Hepatocyte (in vitro differentiated cells): ENCODE results near the gene WIPF3.

Source experiments
- CTCF ChIP-seq: fragments of 200-600 bp; sonication (generic); IDR thresholded peaks from 2 replicates; pipeline ENCODE4 v1.5.1; 2016; ENCODE audit warnings: antibody characterized with exemption, mild to moderate bottlenecking; ENCODE audit not compliant: poor library complexity
- EZH2phosphoT487 ChIP-seq: fragments of 200-600 bp; sonication (generic); IDR thresholded peaks from one replicate; pipeline ENCODE4 v1.6.1; 2018; ENCODE audit warnings: antibody characterized with exemption, mild to moderate bottlenecking, low read depth, moderate library complexity; ENCODE audit not compliant: unreplicated experiment, severe bottlenecking

- TF ChIP-seq CTCF (no peak), EZH2phosphoT487 (no peak)
These were observed 6.0 kb downstream of the WIPF3 start for GRCh38 chr7:29812185-29812876.
